ENCODE data around the gene NDUFS8. TPM values are rescaled to one million over a fixed set of nuclear protein-coding genes. Genes with fewer than 3 reads are reported as not detected.

The NDUFS8 gene
- polyA plus RNA-seq, 4 donors, result 58.9 to 120 (median 74.8) TPM

DNA sequence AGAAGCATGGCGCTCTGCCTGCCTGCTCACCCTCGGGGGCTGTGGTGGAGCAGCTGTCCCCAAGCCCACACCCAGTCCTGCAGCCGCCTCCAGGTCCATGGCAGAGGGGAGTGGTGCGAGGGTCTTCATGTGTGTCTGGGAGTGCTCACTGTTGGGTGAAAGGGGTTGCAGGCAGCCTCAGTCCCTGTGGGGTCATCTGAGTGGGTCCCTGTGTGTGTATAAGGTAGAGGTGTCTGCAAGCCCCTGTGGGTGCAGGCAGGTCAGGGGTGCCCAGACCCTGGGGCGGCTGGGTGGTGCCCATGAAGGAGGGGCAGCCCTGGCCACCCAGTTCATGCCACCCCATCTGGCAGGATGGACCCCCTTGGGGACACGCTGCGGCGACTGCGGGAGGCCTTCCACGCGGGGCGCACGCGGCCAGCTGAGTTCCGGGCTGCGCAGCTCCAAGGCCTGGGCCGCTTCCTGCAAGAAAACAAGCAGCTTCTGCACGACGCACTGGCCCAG is 15.5 kb upstream of the NDUFS8 start:
- no peak for DNase-seq (ENCODE audit: low read depth in 4 of 4, low spot score in 3 of 4)

DNA sequence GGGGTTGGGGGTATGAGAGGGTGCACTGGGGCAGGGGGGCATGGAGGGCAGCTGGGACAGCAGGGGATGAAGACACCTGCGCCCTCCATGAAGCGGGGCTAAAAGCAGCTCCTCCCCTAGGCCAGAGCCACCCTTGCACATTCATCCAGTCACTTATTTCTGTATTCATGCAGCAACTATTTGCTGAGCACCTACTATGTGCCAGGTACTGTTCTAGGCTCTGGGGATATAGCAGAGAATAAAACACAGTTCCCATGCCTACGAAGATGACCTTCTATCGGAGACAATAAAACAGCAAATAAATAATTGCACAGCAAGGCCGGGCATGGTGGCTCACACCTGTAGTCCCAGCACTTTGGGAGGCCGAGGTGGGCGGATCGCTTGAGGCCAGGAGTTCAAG is 15.0 kb upstream of the NDUFS8 start:
- no peak for DNase-seq (ENCODE audit: low read depth in 4 of 4, low spot score in 3 of 4)

DNA sequence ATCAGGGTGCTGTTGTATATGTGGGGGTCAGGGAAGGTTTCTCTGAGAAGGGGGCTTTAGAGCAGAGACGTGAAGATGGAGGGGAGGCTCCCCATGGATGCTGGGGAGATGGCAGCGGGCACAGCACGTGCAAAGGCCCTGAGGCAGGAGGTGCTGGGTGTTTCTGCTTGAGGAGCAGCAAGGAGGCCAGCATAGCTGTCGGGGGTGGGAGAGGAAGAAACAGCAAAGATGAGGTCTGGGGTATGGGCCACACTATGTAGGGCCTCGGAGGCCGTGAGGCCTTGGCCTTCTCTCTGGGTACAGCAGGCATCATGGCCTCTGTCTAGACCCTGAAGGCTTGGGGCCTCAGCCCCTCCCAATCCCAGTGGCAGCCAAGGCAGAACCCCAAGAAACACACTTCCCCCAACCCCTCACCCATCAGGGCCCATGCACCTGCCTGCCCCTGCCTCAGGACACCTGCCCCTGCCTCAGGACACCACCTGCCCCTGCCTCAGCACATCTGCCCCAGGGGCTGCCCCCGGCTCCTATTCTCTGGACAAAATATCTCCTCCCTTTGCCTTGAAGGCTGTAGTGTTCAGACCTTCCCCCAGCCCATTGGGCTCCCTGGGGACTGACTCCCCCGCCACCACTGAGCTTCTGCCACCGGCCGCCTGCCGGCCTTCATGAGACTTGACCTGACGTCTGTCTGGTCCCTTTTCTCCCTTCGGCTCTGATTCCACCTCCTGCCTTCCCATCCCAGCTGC is 14.1 kb upstream of the NDUFS8 start:
- DNase-seq (ENCODE audit: low read depth in 4 of 4, low spot score in 3 of 4), result no peak

DNA sequence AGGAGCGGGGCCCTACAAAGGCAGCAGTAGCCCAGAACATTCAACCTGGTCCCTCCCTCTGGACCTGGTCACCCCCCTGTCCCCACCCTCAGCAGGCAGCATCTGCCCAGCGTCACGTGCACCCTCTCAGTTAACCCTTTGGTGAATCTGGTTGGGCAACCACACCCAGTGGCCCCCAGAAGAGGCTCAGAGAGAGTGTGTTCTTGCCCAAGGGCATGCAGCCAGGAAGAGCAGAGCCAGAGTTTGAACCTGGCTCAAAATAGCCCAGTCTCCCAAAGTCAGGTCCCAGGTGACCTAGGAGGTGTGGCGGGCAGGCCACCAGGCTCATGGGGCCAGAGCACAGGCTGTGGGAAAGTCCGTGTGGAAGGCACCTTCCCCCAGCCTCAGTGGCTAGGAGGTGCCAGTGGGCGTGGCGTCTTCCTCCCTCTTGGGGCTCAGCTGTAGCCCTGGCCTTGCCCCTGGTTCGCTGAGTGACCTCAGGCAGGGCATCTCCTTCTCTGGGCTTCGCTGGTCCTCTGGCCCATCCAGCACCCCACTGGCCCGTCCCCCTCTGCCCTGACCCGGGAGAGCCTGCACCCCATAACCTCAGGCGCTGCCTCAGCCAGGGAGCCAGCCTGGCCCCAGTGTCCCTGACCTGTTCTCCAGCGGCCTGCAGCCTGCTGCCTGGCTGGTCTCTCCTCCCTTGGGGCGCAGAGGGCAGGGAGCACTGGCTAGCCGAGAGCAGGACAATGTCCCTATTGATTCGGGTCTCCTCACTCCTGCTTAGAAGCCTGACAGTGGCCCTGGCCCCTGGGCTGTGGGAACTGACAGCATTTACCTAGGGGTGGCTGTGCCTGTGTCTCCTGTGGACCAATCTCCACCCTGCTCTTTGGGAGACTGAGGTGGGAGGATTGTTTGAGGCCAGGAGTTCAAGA is 13.3 kb upstream of the NDUFS8 start:
- DNase-seq (ENCODE audit: low read depth in 4 of 4, low spot score in 3 of 4), result no peak

DNA sequence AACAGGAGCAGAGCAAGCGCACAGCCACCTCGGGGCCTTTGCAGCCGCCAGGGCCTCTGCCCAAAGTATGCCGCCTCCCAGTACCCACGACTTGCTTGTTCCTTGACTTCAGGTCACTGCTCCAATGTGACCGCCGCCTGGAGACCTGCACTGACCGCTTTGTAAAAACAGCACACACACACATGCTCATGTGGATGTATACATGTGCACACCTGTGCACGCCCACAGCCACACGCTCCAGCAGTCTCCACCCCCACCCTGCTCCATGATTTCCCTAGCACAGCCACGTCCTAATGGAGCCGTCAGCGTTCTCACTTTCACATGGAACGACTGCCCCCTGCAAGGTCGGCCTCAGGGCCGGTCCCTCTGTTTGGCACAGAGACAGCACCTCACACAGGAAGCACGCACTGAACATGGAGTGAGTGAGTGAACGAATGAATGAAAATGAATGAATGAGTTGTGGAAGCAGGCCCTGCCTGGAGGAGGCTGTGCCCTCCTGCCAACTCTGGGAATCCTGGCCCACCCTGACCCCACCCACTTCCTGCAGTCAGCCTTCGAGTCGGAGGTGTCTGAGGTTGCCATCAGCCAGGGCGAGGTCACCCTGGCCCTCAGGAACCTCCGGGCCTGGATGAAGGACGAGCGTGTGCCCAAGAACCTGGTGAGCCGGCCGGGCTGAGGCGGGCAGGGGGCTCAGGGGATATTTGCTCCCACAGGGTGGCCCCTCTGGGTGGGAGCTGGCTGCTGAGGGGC is 12.3 kb upstream of the NDUFS8 start:
- no peak for DNase-seq (ENCODE audit: low read depth in 4 of 4, low spot score in 3 of 4)

DNA sequence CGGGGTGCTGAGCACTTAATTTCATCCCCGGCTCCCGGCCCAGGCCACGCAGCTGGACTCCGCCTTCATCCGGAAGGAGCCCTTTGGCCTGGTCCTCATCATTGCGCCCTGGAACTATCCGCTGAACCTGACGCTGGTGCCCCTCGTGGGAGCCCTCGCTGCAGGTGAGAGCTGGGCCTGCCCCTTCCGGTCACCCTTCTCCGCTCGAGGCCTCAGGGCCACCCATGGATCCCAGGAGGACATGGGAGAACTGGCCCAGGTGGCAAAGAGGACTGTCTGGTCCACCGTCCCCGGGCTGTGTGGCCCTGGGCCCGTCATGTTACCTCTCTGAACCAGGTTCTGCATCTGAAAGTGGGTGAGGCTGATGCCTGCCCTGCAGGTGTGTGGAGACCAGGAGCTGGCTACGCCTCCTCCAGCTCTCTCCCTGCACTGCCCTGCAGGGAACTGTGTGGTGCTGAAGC is 11.7 kb upstream of the NDUFS8 start:
- no peak for DNase-seq (ENCODE audit: low read depth in 4 of 4, low spot score in 3 of 4)

DNA sequence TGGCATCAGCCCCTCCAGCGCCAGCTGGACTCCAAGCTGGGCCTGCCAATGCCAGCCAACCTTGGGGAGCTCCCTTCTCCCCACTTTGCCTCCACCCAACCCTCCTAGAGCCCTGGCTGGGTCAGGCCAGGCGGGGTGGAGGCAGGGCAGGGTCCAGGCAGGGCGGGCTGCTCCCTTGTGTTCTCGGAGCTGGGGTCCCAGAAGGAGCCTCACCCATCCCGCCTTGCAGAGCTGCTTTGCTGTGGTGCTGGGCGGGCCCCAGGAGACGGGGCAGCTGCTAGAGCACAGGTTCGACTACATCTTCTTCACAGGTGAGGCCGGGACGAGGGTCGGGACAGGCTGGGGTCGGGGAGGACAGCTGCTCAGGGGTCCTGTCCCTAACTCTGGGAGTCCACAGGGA is 11.0 kb upstream of the NDUFS8 start:
- no peak for DNase-seq (ENCODE audit: low read depth in 4 of 4, low spot score in 3 of 4)

DNA sequence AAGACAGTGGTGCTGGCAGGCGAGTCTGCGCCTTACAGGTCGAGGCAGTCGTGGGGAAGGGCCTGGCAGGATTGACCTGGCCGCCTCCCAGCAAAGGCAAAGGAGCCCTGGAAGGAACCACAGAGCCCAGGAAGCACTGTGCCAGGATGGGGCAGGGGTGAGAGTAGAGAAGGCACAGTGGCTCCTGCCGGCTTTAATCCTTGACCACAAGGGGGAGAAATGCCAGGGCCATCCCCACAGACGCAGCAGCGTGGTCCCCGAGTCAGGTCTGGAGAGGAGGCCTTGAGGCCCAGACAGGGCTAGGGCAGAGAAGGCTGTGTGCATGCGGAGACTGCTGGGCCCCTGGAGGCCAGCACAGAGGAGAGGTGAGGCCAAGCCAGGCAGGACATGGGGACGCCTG is 9.9 kb upstream of the NDUFS8 start:
- no peak for DNase-seq (ENCODE audit: low read depth in 4 of 4, low spot score in 3 of 4)

DNA sequence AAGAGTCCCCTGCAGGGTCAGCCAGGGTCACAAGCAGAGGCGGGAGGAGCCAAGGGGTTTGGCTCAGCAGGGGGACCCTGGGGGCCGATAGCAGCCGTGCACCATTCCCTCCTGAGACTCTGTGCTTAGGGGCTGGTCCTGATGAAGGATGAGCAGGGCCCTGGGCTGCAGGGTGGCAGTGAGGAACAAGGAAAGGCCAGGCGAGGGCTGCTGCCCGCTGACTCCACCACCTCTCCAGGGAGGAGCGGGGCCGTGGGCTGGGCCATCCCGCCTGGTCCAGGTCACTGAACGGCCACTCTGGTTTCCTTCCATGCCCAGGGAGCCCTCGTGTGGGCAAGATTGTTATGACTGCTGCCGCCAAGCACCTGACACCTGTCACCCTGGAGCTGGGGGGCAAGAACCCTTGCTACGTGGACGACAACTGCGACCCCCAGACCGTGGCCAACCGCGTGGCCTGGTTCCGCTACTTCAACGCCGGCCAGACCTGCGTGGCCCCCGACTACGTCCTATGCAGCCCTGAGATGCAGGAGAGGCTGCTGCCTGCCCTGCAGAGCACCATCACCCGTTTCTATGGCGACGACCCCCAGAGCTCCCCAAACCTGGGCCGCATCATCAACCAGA is 9.2 kb upstream of the NDUFS8 start:
- no peak for DNase-seq (ENCODE audit: low read depth in 4 of 4, low spot score in 3 of 4)

DNA sequence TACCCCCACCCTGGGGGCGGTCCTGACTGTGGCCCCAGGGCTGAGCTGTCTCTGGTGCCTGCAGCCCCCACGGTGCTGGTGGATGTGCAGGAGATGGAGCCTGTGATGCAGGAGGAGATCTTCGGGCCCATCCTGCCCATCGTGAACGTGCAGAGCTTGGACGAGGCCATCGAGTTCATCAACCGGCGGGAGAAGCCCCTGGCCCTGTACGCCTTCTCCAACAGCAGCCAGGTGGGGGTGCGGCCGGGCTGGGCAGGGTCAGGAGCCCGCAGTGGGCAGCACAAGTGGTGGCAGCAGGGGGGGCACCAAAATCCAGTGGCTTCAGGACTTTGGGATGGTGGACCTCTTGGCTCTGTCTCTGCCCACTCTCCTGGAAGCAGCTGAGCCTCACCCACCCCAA is 8.0 kb upstream of the NDUFS8 start:
- no peak for DNase-seq (ENCODE audit: low read depth in 4 of 4, low spot score in 3 of 4)

DNA sequence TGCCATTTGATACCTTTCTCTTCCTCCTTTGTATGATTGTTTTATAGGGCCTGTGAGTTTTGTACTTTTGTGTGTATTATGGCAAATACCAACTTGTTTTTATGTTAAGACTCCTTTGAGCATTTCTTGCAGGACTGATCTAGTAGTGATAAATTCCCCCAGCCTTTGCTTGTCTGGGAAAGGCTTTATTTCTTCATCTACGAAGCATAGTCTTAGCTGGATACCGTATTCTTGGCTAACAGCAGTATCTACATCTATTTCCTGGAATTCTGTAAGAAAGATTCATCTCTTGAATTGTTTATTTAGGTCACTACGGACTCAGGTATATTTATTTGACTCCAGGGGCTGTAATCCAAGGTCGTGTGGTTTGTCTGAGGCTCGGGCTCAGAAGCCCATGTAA is 6.0 kb upstream of the NDUFS8 start:
- no peak for DNase-seq (ENCODE audit: low read depth in 4 of 4, low spot score in 3 of 4)

DNA sequence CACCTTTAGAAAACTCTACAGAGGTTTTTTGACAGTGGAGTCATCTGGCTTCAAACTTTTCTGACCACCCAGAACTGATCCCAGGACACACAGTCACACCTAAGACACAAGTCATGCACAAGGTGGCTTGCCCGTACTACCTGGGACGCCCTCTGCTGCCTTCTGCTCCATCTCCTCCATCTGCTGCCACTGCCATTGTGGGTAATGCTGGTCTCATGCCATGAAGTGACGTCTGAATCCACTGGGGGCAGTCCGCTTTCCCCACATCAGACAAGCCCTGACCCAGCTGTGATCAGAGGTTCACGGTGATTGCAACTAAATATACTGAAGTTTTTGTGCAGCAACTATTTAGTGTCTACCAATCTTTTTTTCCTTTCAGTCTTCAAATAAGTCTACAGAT is 5.4 kb upstream of the NDUFS8 start:
- DNase-seq (ENCODE audit: low read depth in 4 of 4, low spot score in 3 of 4), result no peak

DNA sequence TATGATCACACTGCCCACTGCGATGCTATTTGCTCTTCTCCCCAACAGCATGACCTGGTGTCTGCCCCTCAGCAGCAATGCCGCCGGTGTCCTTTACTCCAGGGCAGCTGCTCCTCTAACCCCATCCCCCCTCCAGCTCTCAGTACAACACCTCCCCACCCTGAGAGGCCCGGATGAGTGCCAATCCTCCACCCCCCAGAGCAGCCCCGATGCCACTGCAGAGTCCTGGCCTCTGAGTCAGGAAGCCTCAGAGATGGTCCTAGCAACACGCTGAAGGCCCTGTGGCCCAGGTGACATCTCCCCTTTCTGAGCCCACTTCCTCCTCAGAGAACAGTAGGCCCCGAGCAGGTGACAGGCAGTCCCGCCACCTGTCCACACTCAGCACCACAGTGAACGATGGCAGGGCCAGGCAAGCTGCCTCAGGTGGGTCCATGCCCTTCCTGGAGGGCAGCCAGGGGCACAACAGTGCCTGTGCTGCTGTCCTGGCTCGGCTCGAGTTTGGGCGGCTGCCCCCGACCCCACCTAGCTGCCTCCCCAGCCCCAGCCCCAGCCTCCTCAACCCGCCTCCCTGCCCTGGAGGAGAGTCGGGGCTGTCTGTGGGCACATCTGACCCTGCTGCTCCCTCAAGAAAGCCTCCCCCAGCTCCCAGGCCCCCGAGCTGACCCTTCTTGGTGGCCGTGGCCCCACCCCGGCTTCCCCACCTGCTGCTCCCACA is 3.9 kb upstream of the NDUFS8 start:
- no peak for DNase-seq (ENCODE audit: low read depth in 4 of 4, low spot score in 3 of 4)

DNA sequence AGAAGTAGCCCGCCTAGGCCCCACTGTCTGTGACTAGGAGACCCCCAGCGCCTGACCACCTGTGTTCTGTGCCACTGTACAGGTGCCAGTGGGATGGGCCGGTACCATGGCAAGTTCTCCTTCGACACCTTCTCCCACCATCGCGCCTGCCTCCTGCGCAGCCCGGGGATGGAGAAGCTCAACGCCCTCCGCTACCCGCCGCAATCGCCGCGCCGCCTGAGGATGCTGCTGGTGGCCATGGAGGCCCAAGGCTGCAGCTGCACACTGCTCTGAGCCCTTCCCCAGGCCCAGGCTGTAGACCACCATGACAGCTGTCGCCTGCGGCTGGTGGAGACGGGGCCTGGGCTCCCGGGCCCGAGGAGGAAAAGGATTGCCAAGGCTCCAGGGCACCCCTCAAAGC is 2.8 kb upstream of the NDUFS8 start:
- no peak for DNase-seq (ENCODE audit: low read depth in 4 of 4, low spot score in 3 of 4)

DNA sequence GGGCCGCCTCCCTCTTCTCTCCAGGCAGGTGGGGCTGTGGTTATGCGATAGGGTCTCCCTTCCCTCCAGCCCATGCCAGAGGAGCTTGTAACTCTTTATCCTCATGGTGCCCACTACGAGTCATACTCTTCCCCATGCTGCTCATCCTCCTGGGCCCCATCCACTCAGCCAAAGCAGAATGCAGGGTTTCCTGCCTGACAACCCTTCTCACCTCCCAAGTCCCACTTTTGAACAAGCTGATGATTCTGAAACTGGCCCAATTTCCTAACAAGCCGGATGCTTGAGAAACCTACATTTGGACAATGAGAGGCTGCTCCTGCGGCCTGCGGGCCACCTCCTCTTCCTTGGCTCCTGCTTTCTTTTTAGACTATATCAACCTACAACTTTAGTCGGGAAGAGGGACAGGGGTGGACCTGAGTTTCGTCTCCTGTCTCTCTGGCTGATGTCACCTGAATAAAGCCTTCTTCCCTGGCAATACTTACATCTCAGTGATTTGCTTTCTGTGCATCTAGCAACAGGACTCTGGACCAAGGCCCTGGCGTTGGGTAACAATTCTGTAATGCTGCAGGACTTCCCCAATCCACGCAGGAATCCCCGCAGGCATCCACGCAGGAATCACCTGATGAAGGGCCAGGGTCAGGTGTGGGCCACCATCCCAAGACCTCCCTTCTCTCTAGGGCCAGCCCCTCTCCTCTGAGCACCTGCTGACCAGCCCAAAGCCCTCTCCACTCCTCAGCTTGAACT is 1.5 kb upstream of the NDUFS8 start:
- DNase-seq (ENCODE audit: low read depth in 4 of 4, low spot score in 3 of 4), result no peak

DNA sequence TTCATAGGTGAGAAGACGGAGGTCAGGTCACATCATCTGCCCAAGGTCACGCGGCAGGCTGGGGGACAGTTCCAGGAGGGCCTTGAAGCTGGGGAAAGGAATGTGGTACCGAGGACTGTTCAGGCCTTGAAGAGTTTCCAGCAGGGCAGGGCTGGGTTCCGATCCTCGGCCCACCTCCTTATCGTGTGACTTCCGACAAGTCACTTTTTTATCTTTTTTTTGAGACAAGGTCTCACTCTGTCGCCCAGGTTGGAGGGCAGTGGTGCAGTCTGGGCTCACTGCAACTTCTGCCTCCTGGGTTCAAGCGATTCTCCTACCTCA is 623 bp downstream of the NDUFS8 start:
- DNase-seq (ENCODE audit: low read depth in 4 of 4, low spot score in 3 of 4), result no peak

DNA sequence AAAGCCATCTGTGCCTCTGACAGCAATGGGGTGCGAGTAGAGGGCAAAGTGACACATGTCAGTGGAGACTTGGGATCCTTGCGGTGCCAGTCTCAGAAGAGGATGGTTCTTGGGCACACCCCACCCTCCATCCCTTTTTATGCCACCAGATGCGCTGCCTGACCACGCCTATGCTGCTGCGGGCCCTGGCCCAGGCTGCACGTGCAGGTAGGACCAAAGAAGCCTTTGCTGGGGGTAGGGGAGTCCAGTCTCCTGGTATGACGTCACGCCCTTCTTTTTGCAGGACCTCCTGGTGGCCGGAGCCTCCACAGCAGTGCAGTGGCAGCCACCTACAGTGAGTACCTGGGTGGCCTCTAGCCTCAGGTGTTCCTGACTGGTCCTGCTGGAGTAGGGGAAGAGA is 1.5 kb downstream of the NDUFS8 start:
- no peak for DNase-seq (ENCODE audit: low read depth in 4 of 4, low spot score in 3 of 4)

DNA sequence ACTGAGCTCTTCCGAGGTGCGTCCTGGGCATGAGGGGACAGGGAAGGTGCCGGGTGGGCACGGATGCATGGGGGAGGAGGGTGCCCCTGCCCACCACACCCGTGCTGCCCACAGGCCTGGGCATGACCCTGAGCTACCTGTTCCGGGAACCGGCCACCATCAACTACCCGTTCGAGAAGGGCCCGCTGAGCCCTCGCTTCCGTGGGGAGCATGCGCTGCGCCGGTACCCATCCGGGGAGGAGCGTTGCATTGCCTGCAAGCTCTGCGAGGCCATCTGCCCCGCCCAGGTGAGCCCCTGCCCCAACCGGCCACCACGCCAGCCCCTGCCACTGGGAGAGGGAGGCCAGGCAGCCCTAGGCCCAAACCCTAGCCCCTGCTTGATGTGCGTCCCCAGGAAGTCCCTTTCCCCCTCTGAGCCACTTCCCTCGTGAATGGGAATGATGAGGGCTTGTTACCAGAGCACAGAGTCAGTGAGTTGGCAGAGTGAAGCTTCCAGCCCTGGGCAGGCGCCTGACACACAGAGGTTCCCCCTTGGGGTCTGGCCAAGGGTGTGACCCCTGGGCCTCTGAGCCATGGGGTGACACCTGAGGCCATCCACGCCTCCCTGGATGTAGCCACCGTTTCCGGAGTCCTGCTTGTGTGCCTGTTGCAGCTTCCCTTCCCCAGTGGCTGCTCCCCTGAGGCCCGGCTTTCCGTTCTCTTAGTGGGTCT is 2.7 kb downstream of the NDUFS8 start:
- no peak for DNase-seq (ENCODE audit: low read depth in 4 of 4, low spot score in 3 of 4)

DNA sequence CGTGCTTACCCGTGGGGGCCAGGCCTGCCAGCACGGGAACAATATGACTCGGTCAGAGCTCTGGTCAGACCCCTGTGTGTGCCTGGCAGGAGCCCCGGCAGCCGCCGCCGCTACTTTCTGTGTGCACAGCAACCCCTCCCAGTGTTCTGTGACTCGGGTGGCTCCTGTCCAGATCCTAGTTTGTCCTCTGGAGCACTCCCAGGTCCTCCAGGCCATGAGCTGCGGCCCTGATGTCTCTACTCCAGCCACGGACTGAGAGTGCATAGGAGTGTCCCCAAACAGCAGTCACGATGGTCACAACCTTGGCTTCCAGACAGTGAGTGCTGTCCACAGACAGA is 3.2 kb downstream of the NDUFS8 start:
- DNase-seq (ENCODE audit: low read depth in 4 of 4, low spot score in 3 of 4), result no peak

All from left renal pelvis (tissue), 4 donors.